ENCODE data around the gene FKBP6. TPM values are rescaled to one million over a fixed set of nuclear protein-coding genes. Genes with fewer than 3 reads are reported as not detected.

Gene FKBP6
- total and polyA plus RNA-seq, 2 donors (not counting 1 experiment from before 2014, with no cell fraction given): not detected

DNA sequence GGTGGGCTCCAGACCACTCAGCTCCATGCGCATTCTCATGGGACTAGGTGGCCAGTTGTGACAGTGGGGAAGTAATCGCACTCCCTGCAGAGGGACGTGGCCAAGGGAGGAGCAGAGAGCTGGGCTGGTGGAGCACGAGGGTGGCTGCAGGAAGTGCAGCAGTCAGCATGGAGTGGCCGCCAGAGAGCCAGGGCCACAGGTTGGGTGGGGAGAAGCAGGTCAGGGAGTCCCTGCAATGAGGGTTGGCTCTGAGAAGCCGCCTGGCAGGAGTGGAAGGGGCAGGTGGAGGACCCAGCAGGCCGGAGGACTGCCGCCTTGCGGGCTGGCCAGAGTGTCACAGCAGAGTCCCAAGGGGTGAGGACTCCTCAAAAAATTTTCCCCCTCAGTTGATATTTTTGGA is 26.2 kb downstream of the FKBP6 start:
- no peak for DNase-seq (ENCODE audit: low read depth in 2 of 2)
- Histone ChIP-seq H2AFZ (ENCODE audit: low read length) (no peak overlapping the region), H4K20me1 (ENCODE audit: control insufficient read depth, extremely low read depth, insufficient read depth, low read length) (no peaks in the 10 kb centered on the region), H3K4me2 (ENCODE audit: extremely low read depth, insufficient read depth, low read length) (no peak overlapping the region), H3K4me3 (replicated peaks in 1 of 4; ENCODE audit: control extremely low read depth in 1 of 4, insufficient read depth in 1 of 4, low read depth in 3 of 4, low read length in 4 of 4) (no peak overlapping the region), H3K27ac (ENCODE audit: insufficient read depth, low read length) (no peak overlapping the region), H3K79me2 (ENCODE audit: control insufficient read depth, insufficient read depth, low read length) (no peaks in the 10 kb centered on the region), H3K4me1 (ENCODE audit: control insufficient read depth, extremely low read depth, insufficient read depth, low read length) (peaks cover 3% of the 10 kb centered on the region), H3K36me3 (ENCODE audit: control insufficient read depth, insufficient read depth, low read length) (no peaks in the 10 kb centered on the region), H3K27me3 (ENCODE audit: control insufficient read depth, insufficient read depth, low read length) (no peaks in the 10 kb centered on the region), H3K9ac (ENCODE audit: insufficient read depth, low read length) (no peak overlapping the region), H3K9me3 (ENCODE audit: control insufficient read depth, insufficient read depth, low read depth, low read length) (no peaks in the 10 kb centered on the region)
- no peak for TF ChIP-seq EZH2 (IDR thresholded peaks at IDR 0.05; ENCODE audit: low read length, missing control alignments)
- TF ChIP-seq, protein P1, sequence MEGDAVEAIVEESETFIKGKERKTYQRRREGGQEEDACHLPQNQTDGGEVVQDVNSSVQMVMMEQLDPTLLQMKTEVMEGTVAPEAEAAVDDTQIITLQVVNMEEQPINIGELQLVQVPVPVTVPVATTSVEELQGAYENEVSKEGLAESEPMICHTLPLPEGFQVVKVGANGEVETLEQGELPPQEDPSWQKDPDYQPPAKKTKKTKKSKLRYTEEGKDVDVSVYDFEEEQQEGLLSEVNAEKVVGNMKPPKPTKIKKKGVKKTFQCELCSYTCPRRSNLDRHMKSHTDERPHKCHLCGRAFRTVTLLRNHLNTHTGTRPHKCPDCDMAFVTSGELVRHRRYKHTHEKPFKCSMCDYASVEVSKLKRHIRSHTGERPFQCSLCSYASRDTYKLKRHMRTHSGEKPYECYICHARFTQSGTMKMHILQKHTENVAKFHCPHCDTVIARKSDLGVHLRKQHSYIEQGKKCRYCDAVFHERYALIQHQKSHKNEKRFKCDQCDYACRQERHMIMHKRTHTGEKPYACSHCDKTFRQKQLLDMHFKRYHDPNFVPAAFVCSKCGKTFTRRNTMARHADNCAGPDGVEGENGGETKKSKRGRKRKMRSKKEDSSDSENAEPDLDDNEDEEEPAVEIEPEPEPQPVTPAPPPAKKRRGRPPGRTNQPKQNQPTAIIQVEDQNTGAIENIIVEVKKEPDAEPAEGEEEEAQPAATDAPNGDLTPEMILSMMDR (conservative IDR thresholded peaks at IDR 0.05 in 1 of 2, IDR thresholded peaks at IDR 0.05 in 1 of 2; ENCODE audit: low read depth in 1 of 2, low read length in 2 of 2): no peak

DNA sequence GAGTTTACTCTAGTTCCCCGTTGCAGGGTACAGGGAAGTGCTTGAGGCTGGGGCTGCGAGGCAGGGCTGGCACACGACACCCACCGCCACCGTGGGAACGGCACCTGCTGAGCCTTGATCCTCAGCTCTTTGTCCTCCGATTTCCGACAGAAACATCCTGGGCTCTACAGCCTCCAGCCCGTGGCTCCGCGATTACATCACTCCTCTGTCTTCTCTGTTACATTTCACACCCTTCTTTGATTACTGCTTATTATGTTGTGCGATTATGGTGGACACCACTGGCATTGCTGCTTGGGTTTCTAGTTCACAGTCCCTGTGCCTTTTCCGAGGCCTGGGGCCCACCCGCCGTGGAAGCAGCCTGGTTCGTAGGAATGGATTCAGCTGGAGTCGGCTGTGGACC is 26.9 kb downstream of the FKBP6 start:
- Histone ChIP-seq H2AFZ (ENCODE audit: low read length) (no peak overlapping the region), H3K36me3 (ENCODE audit: control insufficient read depth, insufficient read depth, low read length) (no peaks in the 10 kb centered on the region), H3K27ac (ENCODE audit: insufficient read depth, low read length) (no peak overlapping the region), H3K9me3 (ENCODE audit: control insufficient read depth, insufficient read depth, low read depth, low read length) (no peaks in the 10 kb centered on the region), H4K20me1 (ENCODE audit: control insufficient read depth, extremely low read depth, insufficient read depth, low read length) (no peaks in the 10 kb centered on the region), H3K4me3 (replicated peaks in 1 of 4; ENCODE audit: control extremely low read depth in 1 of 4, insufficient read depth in 1 of 4, low read depth in 3 of 4, low read length in 4 of 4) (no peak overlapping the region), H3K79me2 (ENCODE audit: control insufficient read depth, insufficient read depth, low read length) (no peaks in the 10 kb centered on the region), H3K4me2 (ENCODE audit: extremely low read depth, insufficient read depth, low read length) (no peak overlapping the region), H3K9ac (ENCODE audit: insufficient read depth, low read length) (no peak overlapping the region), H3K27me3 (ENCODE audit: control insufficient read depth, insufficient read depth, low read length) (no peaks in the 10 kb centered on the region), H3K4me1 (ENCODE audit: control insufficient read depth, extremely low read depth, insufficient read depth, low read length) (peaks cover 3% of the 10 kb centered on the region)
- no peak for TF ChIP-seq EZH2 (IDR thresholded peaks at IDR 0.05; ENCODE audit: low read length, missing control alignments)
- TF ChIP-seq, protein P1 (conservative IDR thresholded peaks at IDR 0.05 in 1 of 2, IDR thresholded peaks at IDR 0.05 in 1 of 2; ENCODE audit: low read depth in 1 of 2, low read length in 2 of 2): no peak
- DNase-seq (ENCODE audit: low read depth in 2 of 2): no peak

DNA sequence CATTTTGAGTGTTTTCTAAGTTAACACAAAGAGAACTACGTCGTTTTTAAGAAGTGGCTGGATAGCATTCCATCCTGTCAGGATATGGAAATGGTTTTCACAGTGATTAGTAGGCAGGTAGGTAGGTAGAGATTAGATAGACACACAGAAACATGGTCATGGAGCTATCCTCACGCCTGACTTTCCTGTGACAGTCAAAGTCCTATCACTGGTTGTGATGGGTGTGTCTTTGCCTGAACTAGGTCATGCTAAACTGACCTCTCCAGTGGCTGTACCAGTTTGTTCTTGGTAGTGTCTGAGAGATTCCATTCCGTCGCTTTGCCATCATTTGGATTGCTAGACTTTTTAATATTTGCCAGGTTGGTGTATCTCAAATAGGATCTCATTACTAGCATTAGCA is 28.2 kb downstream of the FKBP6 start:
- no peaks in the 10 kb centered on the region for H4K20me1 ChIP-seq (ENCODE audit: control insufficient read depth, extremely low read depth, insufficient read depth, low read length)
- no peak overlapping the region for H3K4me3 ChIP-seq (replicated peaks in 1 of 4; ENCODE audit: control extremely low read depth in 1 of 4, insufficient read depth in 1 of 4, low read depth in 3 of 4, low read length in 4 of 4)
- no peaks in the 10 kb centered on the region for H3K27me3 ChIP-seq (ENCODE audit: control insufficient read depth, insufficient read depth, low read length)
- no peaks in the 10 kb centered on the region for H3K79me2 ChIP-seq (ENCODE audit: control insufficient read depth, insufficient read depth, low read length)
- no peak overlapping the region for H3K27ac ChIP-seq (ENCODE audit: insufficient read depth, low read length)
- no peak for TF ChIP-seq EZH2 (IDR thresholded peaks at IDR 0.05; ENCODE audit: low read length, missing control alignments)
- TF ChIP-seq, protein P1 (conservative IDR thresholded peaks at IDR 0.05 in 1 of 2, IDR thresholded peaks at IDR 0.05 in 1 of 2; ENCODE audit: low read depth in 1 of 2, low read length in 2 of 2): no peak
- no peak overlapping the region for H3K9ac ChIP-seq (ENCODE audit: insufficient read depth, low read length)
- no peak for DNase-seq (ENCODE audit: low read depth in 2 of 2)
- peaks cover 3% of the 10 kb centered on the region for H3K4me1 ChIP-seq (ENCODE audit: control insufficient read depth, extremely low read depth, insufficient read depth, low read length)
- no peaks in the 10 kb centered on the region for H3K9me3 ChIP-seq (ENCODE audit: control insufficient read depth, insufficient read depth, low read depth, low read length)
- H3K36me3 ChIP-seq (ENCODE audit: control insufficient read depth, insufficient read depth, low read length): no peaks in the 10 kb centered on the region
- no peak overlapping the region for H2AFZ ChIP-seq (ENCODE audit: low read length)
- no peak overlapping the region for H3K4me2 ChIP-seq (ENCODE audit: extremely low read depth, insufficient read depth, low read length)
